ENCODE results near the gene DUOX1. TPM values are rescaled to one million over a fixed set of nuclear protein-coding genes. Genes with fewer than 3 reads are reported as not detected.

Gene DUOX1
- total and polyA plus RNA-seq, 2 of the 13 experiments (the other 11 are each of a cell fraction or from before 2014, with no cell fraction given) = 0.03 TPM; not detected in 1

DNA sequence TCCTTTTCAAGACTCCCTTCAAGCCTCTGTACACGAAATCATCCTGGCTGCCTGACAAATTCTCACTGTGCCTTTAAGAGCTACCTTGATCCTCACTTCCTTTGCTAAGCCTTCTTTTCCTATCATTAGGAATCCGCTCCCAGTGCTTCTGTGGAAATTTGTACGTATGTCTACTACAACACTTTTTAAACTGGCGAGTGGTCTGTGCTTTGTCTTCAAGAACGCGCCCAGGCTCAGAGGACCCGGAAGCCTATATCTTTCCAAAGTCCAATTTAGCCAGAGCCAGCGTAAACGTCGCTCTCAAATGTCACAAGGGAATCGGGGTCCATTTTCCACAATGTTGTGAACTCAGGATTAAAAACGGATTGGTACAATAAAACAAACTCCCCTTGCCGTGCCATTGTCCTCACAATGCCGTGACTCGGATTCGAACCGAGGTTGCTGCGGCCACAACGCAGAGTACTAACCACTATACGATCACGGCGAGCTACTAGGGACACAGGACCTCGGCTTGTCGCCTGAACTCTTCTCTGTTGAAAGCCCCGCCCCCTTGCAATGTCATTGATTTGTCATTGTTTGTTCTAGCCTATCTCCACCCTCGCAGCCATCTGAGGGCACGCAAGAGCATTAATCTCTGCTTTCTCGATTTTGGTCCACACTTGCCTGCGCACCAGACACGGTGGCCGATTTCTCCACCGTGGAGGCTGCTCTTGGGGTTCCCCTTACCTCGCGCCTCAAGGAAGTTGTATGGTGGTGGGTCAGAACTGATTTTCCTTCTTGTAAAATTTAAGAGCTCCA is 70.4 kb downstream of the DUOX1 start (continued):
- TF ChIP-seq MEIS2 (CRISPR knock-in tag; IDR thresholded peaks at IDR 0.05) (no peak), ZNF121 (CRISPR knock-in tag; IDR thresholded peaks at IDR 0.05) (peak; percentile 56; the same call in 1 of the 2 replicates), POGZ (CRISPR knock-in tag; IDR thresholded peaks at IDR 0.05) (peak; percentile 61; the same call in 1 of the 2 replicates), ZNF598 (CRISPR knock-in tag; IDR thresholded peaks at IDR 0.05; ENCODE audit: borderline replicate concordance) (no peak; the same call in 1 of the 2 replicates), MZF1 (CRISPR knock-in tag; IDR thresholded peaks at IDR 0.05; ENCODE audit: borderline replicate concordance) (no peak), ZNF234 (CRISPR knock-in tag; conservative IDR thresholded peaks at IDR 0.05) (no peak), HHEX (CRISPR knock-in tag; IDR thresholded peaks at IDR 0.05) (no peak), ZNF556 (CRISPR knock-in tag; IDR thresholded peaks at IDR 0.05; ENCODE audit: borderline replicate concordance) (peak; percentile 95), ZBTB20 (CRISPR knock-in tag; IDR thresholded peaks at IDR 0.05; ENCODE audit: borderline replicate concordance, low read depth) (0 out of 2 replicates have a peak, but pooled peaks have one; percentile 65), ZNF3 (CRISPR knock-in tag; IDR thresholded peaks at IDR 0.05) (no peak), HMG20B (CRISPR knock-in tag; conservative IDR thresholded peaks at IDR 0.05) (no peak; the same call in 1 of the 2 replicates), ZFP82 (CRISPR knock-in tag; IDR thresholded peaks at IDR 0.05; ENCODE audit: borderline replicate concordance) (peak; percentile 22; the same call in 1 of the 2 replicates), CCAR2 (optimal IDR thresholded peaks at IDR 0.05; ENCODE audit: low read depth, low read length) (no peak), ZNF563 (CRISPR knock-in tag; IDR thresholded peaks at IDR 0.05) (no peak; the same call in 1 of the 2 replicates), ZNF232 (CRISPR knock-in tag; IDR thresholded peaks at IDR 0.05; ENCODE audit: borderline replicate concordance) (peak; percentile 34; the same call in 1 of the 2 replicates), SMARCE1 (IDR thresholded peaks at IDR 0.05; ENCODE audit: borderline replicate concordance) (no peak)
- TF ChIP-seq, protein P1, sequence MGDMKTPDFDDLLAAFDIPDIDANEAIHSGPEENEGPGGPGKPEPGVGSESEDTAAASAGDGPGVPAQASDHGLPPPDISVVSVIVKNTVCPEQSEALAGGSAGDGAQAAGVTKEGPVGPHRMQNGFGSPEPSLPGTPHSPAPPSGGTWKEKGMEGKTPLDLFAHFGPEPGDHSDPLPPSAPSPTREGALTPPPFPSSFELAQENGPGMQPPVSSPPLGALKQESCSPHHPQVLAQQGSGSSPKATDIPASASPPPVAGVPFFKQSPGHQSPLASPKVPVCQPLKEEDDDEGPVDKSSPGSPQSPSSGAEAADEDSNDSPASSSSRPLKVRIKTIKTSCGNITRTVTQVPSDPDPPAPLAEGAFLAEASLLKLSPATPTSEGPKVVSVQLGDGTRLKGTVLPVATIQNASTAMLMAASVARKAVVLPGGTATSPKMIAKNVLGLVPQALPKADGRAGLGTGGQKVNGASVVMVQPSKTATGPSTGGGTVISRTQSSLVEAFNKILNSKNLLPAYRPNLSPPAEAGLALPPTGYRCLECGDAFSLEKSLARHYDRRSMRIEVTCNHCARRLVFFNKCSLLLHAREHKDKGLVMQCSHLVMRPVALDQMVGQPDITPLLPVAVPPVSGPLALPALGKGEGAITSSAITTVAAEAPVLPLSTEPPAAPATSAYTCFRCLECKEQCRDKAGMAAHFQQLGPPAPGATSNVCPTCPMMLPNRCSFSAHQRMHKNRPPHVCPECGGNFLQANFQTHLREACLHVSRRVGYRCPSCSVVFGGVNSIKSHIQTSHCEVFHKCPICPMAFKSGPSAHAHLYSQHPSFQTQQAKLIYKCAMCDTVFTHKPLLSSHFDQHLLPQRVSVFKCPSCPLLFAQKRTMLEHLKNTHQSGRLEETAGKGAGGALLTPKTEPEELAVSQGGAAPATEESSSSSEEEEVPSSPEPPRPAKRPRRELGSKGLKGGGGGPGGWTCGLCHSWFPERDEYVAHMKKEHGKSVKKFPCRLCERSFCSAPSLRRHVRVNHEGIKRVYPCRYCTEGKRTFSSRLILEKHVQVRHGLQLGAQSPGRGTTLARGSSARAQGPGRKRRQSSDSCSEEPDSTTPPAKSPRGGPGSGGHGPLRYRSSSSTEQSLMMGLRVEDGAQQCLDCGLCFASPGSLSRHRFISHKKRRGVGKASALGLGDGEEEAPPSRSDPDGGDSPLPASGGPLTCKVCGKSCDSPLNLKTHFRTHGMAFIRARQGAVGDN (CRISPR knock-in tag; IDR thresholded peaks at IDR 0.05) = no peak; the same call in 1 of the 2 replicates
- TF ChIP-seq, protein P2, sequence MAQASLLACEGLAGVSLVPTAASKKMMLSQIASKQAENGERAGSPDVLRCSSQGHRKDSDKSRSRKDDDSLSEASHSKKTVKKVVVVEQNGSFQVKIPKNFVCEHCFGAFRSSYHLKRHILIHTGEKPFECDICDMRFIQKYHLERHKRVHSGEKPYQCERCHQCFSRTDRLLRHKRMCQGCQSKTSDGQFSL (CRISPR knock-in tag; IDR thresholded peaks at IDR 0.05) = no peak
- TF ChIP-seq, protein P3, sequence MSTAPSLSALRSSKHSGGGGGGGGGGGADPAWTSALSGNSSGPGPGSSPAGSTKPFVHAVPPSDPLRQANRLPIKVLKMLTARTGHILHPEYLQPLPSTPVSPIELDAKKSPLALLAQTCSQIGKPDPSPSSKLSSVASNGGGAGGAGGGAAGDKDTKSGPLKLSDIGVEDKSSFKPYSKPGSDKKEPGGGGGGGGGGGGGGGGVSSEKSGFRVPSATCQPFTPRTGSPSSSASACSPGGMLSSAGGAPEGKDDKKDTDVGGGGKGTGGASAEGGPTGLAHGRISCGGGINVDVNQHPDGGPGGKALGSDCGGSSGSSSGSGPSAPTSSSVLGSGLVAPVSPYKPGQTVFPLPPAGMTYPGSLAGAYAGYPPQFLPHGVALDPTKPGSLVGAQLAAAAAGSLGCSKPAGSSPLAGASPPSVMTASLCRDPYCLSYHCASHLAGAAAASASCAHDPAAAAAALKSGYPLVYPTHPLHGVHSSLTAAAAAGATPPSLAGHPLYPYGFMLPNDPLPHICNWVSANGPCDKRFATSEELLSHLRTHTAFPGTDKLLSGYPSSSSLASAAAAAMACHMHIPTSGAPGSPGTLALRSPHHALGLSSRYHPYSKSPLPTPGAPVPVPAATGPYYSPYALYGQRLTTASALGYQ (CRISPR knock-in tag; IDR thresholded peaks at IDR 0.05) = peak; percentile 82
- TF ChIP-seq, protein P4, sequence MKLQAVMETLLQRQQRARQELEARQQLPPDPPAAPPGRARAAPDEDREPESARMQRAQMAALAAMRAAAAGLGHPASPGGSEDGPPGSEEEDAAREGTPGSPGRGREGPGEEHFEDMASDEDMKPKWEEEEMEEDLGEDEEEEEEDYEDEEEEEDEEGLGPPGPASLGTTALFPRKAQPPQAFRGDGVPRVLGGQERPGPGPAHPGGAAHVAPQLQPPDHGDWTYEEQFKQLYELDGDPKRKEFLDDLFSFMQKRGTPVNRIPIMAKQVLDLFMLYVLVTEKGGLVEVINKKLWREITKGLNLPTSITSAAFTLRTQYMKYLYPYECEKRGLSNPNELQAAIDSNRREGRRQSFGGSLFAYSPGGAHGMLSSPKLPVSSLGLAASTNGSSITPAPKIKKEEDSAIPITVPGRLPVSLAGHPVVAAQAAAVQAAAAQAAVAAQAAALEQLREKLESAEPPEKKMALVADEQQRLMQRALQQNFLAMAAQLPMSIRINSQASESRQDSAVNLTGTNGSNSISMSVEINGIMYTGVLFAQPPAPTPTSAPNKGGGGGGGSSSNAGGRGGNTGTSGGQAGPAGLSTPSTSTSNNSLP (IDR thresholded peaks at IDR 0.05; ENCODE audit: low read depth, low read length) = no peak; the same call in none of the 2 replicates
